Measurements from ENCODE around the gene SGSH.
A peak's percentile ranks its signal among the peaks of the same experiment; 100 is the strongest.
"Not testable (repeated sequence)": the region's sequence is repeated elsewhere in the genome, so short reads cannot be mapped to it uniquely, and the experiment has no call there.

The SGSH gene

DNA sequence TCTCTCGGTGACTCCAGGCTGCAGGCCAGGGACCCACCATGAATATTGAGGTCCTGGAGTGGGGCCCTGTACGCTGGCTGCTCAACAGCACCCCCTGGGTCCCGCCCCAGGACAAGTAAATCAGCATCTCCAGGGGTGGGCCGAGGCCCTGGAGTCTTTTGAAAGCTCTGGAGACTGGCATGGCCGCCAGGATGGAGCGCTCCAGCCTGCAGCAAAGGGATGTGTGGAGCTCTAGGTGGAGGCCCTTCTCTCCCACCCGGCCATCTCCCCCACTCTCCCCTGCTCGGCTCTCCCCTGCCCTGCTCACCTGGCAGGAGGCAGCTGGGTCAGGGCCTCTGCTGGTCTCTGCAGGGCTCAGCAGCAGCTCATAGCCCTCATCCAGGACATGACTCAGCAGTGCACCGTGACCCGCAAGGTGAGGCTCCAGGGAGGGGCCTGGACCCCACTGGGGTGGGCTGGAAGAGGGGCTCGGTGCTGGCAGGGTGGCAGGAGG, 16.6 kb downstream of the SGSH start:
- H3K4me3 ChIP-seq (replicated peaks; ENCODE audit: low read depth, low read length) = no peak overlapping the region
- TF ChIP-seq, protein P1, sequence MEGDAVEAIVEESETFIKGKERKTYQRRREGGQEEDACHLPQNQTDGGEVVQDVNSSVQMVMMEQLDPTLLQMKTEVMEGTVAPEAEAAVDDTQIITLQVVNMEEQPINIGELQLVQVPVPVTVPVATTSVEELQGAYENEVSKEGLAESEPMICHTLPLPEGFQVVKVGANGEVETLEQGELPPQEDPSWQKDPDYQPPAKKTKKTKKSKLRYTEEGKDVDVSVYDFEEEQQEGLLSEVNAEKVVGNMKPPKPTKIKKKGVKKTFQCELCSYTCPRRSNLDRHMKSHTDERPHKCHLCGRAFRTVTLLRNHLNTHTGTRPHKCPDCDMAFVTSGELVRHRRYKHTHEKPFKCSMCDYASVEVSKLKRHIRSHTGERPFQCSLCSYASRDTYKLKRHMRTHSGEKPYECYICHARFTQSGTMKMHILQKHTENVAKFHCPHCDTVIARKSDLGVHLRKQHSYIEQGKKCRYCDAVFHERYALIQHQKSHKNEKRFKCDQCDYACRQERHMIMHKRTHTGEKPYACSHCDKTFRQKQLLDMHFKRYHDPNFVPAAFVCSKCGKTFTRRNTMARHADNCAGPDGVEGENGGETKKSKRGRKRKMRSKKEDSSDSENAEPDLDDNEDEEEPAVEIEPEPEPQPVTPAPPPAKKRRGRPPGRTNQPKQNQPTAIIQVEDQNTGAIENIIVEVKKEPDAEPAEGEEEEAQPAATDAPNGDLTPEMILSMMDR (IDR thresholded peaks at IDR 0.05; ENCODE audit: low read length, missing control alignments) = no peak
- DNase-seq (ENCODE audit: low read depth) = no peak

DNA sequence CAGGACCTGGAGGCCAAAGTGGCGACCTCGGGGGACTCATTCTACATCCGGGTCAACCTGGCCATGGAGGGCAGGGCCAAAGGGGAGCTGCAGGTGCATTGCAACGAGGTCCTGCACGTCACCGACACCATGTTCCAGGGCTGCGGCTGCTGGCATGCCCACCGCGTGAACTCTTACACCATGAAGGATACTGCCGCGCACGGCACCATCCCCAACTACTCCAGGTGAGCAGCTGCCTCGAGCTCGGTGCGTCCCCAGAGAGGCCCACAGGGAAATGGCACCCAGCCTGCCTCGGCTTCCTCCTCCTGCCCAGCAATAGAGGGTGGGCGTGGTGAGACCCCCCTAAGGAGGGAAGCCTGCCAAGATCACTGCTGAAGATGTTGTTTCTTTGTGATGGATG, 17.9 kb downstream of the SGSH start:
- DNase-seq (ENCODE audit: low read depth) = no peak
- no peak overlapping the region for H3K4me3 ChIP-seq (replicated peaks; ENCODE audit: low read depth, low read length)
- TF ChIP-seq, protein P1 (IDR thresholded peaks at IDR 0.05; ENCODE audit: low read length, missing control alignments) = no peak

DNA sequence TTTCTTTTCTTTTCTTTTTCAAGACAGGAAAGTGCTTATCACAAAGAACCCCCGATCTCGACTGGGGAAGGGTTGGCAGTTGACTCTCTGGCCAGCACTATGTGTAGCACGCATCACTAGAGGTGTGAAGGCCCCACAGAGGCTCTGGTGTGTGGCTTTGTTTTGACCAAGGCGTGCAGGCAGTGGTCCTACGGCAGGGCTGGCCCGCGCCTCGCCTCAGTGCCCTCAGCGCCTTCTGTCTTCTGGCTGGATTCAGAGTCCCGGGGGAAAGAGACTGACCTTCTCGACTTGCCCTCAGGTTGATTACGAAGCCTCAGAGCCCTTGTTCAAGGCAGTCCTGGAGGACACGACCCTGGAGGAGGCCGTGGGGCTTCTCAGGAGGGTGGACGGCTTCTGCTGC, 18.7 kb downstream of the SGSH start:
- H3K4me3 ChIP-seq (replicated peaks; ENCODE audit: low read depth, low read length) = no peak overlapping the region
- TF ChIP-seq, protein P1 (IDR thresholded peaks at IDR 0.05; ENCODE audit: low read length, missing control alignments) = no peak
- no peak for DNase-seq (ENCODE audit: low read depth)

DNA sequence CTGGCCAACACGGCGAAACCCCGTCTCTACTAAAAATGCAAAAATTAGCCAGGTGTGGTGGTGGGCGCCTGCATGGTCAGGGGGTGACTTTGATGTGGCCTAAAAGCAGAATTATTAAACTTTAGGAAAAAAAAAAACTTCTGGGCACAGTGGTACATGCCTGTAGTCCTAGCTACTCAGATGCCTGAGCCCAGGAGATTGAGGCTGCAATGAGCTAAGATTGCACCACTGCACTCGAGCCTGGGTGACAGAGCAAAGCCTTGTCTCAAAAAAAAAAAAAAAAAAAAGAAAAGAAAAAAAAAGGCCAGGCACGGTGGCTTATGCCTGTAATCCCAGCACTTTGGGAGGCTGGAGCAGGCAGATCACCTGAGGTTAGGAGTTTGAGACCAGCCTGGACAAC, 20.8 kb downstream of the SGSH start:
- DNase-seq (ENCODE audit: low read depth); H3K4me3 ChIP-seq (replicated peaks; ENCODE audit: low read depth, low read length): not testable (repeated sequence)

DNA sequence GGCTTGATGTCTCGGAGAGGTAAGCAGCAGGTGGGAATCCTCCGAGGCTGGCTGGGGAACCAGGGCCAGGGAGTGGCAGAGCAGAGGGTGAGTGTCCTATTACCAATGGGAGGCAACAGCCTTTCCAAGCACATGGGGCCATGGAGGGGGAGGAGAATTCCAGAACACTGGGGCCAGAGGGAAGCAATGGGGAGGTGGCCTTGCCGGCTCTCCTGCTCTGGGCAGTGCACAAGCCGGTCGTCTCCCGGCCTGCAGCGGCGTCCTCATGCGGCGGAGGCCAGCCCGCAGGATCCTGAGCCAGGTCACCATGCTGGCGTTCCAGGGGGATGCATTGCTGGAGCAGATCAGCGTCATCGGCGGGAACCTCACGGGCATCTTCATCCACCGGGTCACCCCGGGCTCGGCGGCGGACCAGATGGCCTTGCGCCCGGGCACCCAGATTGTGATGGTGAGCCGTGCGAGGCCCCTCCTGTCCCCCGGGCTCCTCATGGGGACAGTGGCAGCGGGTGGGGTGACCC, 21.9 kb downstream of the SGSH start:
- TF ChIP-seq, protein P1 (IDR thresholded peaks at IDR 0.05; ENCODE audit: low read length, missing control alignments) = no peak
- DNase-seq (ENCODE audit: low read depth) = peak; percentile 13
- no peak overlapping the region for H3K4me3 ChIP-seq (replicated peaks; ENCODE audit: low read depth, low read length)

DNA sequence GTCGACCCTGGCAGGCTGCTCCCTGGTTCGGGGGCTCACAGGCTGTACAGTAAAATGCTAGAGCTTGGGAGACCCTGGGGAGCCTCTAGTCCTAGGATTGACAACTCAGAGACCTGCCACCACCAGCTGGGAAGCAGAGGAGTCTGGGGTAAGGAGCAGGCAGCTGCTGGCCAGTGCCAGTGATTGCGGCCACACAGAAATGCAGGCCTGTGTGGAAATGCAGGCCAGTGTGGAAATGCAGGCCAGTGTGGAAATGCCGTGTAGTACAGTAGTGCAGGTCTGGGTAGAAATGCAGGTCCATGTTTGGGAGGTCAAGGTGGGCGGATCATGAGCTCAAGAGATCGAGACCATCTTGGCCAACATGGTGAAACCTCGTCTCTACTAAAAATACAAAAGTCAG, 23.5 kb downstream of the SGSH start:
- H3K4me3 ChIP-seq (replicated peaks; ENCODE audit: low read depth, low read length) = no peak overlapping the region
- TF ChIP-seq, protein P1 (IDR thresholded peaks at IDR 0.05; ENCODE audit: low read length, missing control alignments) = no peak
- no peak for DNase-seq (ENCODE audit: low read depth)

DNA sequence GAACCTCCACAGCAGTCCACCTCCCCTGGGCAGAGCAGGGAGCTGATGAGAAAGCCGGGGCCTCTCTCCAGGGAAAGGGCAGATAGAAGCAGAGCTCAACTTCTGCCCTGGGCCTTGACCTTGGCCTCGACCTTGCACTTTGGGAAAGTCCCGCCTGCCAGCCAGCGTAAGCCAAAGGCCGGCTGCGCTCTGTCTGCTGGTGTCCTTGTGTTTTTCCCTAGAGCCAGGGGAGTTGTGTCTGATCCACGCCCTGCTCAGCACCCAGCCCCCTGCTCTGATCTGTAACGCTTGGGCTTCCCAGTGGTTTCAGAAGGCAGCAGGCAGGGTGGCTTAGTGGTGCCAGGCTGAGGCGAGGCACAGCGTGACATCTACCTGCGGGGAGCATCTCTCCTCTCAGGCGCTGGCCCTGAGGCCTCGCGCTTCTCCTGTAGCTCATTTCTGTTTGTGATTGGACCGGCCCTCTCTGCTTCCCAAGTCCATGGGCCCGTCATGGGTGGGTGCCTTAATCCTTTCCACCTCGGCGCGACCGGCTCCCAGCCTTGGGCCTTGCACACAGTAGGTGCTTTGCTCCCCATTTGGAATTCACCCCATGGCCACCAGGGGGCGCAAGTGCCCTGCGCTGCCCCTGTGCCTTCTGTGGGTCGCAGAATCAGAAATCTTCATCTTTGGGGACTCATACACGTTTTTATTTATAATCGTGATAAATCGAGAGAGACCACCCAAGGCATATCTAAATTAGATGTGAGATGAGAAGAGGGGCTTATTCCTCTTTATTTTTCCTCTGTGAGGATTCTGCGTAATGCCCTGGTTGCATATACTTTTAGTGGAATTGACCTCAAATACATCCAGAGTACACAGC, 24.2 kb downstream of the SGSH start:
- no peak overlapping the region for H3K4me3 ChIP-seq (replicated peaks; ENCODE audit: low read depth, low read length)
- TF ChIP-seq, protein P1 (IDR thresholded peaks at IDR 0.05; ENCODE audit: low read length, missing control alignments) = peak; percentile 85
- peak; percentile 15 for DNase-seq (ENCODE audit: low read depth)

Measured in fibroblast of pulmonary artery (primary cell).